GM19193 (cell line): ENCODE measurements around the gene FLT4.

Source experiments
- POLR2A ChIP-seq: IDR thresholded peaks from 4 replicates; pipeline ENCODE4 v1.6.1; 2011; ENCODE audit not compliant: insufficient read depth, insufficient read length; ENCODE audit errors: extremely low read depth

The FLT4 gene

GRCh38 chr5:180633283-180634177, 15.9 kb downstream of the FLT4 start:
- TF ChIP-seq POLR2A, result no peak

- no peak for TF ChIP-seq POLR2A
Measured at GRCh38 chr5:180632768-180633167, 16.6 kb downstream of the FLT4 start.

- TF ChIP-seq POLR2A, result no peak
Measured at GRCh38 chr5:180631549-180632383, 17.6 kb downstream of the FLT4 start.

- no peak for TF ChIP-seq POLR2A
Measured at GRCh38 chr5:180630426-180630825, 19.0 kb downstream of the FLT4 start.

- TF ChIP-seq POLR2A, result no peak
Measured at GRCh38 chr5:180629831-180630382, 19.5 kb downstream of the FLT4 start.

- no peak for TF ChIP-seq POLR2A
Measured at GRCh38 chr5:180628827-180629750, 20.3 kb downstream of the FLT4 start.

- TF ChIP-seq POLR2A, result no peak
Measured at GRCh38 chr5:180628211-180628610, 21.2 kb downstream of the FLT4 start.

GRCh38 chr5:180627386-180628120, 21.8 kb downstream of the FLT4 start:
- TF ChIP-seq POLR2A, result no peak

GRCh38 chr5:180626661-180627385, 22.6 kb downstream of the FLT4 start:
- TF ChIP-seq POLR2A, result no peak

GRCh38 chr5:180625791-180626660, 23.4 kb downstream of the FLT4 start:
- no peak for TF ChIP-seq POLR2A

GRCh38 chr5:180625125-180625790, 24.1 kb downstream of the FLT4 start:
- TF ChIP-seq POLR2A, result no peak

- TF ChIP-seq POLR2A, result no peak
Measured at GRCh38 chr5:180624587-180624986, 24.8 kb downstream of the FLT4 start.

- TF ChIP-seq POLR2A, result no peak
Measured at GRCh38 chr5:180623844-180624243, 25.6 kb downstream of the FLT4 start.
